ENCODE results near the gene STEAP3.

STEAP3 gene

DNA sequence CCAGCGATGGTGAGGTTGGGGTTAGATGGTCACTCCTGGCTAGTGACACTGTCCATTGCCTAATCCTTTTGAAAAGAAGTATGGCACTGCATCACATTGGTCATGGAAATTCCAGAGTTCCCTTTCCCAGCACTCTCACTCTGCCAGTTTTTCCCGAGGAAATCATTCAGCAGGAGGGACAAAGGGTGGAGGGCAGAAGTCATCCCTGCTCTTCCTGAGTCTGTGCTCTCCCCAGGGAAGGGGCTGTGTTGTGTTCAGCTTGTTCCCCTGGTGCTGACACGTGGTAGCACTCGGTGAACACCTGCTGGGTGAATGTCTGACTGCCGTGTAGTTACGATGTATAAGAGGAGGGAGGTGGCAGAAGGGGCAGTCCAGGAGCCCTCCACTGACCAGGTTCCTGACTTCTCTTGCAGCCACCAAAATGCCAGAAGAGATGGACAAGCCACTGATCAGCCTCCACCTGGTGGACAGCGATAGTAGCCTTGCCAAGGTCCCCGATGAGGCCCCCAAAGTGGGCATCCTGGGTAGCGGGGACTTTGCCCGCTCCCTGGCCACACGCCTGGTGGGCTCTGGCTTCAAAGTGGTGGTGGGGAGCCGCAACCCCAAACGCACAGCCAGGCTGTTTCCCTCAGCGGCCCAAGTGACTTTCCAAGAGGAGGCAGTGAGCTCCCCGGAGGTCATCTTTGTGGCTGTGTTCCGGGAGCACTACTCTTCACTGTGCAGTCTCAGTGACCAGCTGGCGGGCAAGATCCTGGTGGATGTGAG, 21.6 kb downstream of the STEAP3 start:
- H3K27ac ChIP-seq: no peak overlapping the region
- DNase-seq (ENCODE audit: low read depth, low spot score): no peak

DNA sequence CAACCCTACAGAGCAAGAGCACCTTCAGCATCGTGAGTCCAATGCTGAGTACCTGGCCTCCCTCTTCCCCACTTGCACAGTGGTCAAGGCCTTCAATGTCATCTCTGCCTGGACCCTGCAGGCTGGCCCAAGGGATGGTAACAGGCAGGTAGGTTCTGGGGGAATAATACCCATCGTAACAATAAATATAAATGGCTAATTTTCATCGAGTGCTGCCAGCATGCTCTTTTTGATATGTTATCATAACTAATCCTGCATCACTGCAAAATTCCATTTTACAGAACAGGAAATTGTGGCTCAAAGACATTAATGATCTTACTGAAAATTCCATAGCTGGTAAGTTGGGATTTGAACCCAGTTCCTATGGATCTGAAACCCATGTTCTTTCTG, 22.2 kb downstream of the STEAP3 start:
- DNase-seq (ENCODE audit: low read depth, low spot score): no peak
- H3K27ac ChIP-seq: no peak overlapping the region

DNA sequence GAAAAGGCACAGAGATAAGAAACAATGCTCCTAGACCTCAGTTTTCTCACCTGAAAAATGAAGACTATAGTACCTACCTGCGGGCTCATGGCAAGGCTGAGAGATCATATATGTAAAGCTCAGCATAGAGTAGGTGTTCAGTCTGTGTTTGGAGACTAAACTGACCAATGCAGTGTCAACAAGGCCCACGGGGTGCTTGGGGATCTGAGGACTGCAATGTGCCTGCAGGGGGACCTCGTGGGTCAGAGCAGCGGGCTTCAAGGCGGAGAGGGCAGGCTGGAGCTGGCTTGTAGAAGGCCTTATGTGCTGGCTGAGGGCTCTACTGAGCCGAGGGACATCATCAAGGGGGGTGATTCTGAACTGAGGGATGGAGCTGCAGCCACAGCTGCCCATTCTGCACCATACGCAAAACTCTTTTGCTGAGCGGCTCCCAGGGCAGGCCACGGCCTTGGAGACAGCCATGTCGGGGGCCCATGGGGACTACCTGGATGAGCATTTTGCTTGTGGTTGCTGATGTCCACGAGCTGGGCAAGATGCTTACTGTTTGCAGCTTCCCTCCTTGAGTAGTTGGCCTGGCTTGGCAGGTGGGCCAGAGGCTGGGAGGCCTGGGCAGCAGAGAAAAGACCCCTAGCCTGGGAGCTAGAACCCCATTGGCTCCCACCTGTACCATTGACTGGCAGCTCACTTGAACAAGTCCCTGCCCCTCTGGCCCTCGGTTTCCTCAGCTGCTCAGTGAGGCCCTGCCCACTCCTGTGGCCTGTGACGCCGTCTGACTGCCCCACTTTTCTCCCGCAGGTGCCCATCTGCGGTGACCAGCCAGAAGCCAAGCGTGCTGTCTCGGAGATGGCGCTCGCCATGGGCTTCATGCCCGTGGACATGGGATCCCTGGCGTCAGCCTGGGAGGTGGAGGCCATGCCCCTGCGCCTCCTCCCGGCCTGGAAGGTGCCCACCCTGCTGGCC, 23.5 kb downstream of the STEAP3 start:
- no peak overlapping the region for H3K27ac ChIP-seq
- DNase-seq (ENCODE audit: low read depth, low spot score): no peak

DNA sequence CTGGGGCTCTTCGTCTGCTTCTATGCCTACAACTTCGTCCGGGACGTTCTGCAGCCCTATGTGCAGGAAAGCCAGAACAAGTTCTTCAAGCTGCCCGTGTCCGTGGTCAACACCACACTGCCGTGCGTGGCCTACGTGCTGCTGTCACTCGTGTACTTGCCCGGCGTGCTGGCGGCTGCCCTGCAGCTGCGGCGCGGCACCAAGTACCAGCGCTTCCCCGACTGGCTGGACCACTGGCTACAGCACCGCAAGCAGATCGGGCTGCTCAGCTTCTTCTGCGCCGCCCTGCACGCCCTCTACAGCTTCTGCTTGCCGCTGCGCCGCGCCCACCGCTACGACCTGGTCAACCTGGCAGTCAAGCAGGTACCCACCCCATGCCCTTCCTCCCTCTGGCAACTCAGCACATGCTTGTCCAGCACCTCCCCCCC, 24.2 kb downstream of the STEAP3 start:
- no peak for DNase-seq (ENCODE audit: low read depth, low spot score)
- H3K27ac ChIP-seq: no peak overlapping the region

DNA sequence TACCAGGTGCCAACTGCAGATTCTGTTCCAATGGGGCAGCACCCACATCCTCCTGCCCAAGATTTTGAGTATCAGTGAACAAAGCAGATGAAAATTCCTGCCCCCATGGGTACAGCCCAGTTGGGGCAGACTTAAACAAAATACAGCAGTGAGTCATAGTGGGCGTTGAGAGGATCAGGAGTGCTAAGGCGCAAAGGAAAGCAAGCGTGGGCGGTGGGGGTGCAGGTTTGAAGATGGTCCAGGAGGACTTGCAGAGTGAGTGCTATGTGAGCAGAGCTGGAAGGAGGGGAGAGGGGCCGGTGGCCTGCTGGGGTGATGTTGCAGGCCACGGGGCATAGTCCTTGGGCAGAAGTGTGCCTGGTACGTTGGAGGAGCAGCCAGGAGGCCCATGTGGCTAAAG, 24.7 kb downstream of the STEAP3 start:
- DNase-seq (ENCODE audit: low read depth, low spot score): no peak
- H3K27ac ChIP-seq: no peak overlapping the region

DNA sequence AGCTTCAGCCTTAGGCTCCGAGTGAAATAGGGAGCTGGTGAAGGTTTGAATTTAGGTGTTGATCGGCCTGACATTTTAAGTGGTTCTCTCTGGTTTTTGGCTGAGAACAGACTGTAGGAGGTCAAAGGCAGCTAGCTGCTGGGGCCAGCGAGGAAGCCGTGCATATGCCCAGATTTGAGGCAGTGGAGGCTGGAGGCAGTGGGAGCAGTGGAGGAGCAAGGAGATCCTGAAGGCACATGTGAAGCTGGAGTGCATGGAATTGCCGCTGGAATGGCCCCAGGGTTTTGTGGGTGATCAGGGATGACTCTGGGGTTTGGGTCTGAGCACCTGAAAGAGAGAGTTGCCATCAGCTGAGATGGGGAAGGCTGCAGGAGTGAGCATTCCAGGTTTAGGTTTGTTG, 25.1 kb downstream of the STEAP3 start:
- no peak overlapping the region for H3K27ac ChIP-seq
- no peak for DNase-seq (ENCODE audit: low read depth, low spot score)

DNA sequence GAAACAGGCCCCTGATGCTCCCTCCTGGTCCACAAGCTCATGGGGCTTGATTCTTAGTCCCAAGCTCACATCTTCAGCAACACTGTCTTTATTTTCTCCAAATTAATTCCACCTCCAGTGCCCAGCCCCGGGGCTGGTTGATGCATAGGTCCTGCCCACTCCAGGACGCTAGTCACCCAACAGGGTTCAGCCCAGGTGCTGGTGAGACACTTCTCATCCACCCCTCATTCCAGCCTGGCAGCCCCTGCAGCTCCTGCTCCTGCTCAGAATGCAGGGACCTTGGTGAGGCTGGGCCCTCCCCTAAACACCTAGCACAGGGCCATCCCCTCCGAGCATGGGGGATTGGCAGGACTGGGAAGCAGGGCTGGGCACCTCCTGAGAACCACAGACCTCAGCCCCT, 25.7 kb downstream of the STEAP3 start:
- DNase-seq (ENCODE audit: low read depth, low spot score): no peak
- H3K27ac ChIP-seq: no peak overlapping the region

DNA sequence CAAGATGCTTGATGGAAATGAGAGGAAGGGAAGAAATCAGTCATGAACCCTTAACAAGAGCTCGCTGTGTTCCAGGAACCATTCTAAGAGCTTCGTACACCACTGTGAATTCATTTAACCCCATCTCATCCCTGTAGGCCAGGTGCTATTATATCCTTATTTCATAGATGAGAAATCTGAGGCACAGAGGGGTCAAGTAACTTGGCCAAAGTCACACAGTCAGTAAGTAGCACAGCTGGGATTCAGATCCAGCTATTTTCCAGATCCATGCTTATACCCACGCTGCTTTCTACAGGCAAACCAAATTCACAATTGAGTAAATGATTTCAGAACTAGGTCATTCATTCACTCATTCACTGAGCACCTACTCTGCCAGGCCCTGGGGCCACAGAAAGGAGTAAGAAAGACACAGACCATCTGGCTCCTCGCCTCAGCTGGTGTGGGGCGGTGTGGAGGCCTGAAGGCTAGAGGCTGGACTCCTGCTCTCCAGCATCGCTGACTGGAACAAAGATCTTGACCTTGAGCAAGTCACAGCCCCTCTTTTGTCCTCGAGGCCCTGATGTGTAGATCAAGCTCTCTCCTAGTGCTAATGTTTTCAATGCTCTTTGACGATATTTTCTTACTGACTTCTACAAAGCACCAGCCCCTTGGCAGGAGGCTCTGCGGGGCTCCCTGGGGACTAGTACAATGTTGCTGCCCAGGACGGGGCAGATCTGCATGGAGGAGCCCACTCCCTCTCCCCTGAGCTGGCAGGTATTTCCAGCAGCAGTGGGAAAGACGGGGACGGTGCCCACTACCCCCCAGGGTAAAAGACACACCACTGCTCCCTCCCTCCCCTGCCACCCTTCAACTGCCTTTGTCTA, 26.5 kb downstream of the STEAP3 start:
- DNase-seq (ENCODE audit: low read depth, low spot score): no peak
- no peak overlapping the region for H3K27ac ChIP-seq

DNA sequence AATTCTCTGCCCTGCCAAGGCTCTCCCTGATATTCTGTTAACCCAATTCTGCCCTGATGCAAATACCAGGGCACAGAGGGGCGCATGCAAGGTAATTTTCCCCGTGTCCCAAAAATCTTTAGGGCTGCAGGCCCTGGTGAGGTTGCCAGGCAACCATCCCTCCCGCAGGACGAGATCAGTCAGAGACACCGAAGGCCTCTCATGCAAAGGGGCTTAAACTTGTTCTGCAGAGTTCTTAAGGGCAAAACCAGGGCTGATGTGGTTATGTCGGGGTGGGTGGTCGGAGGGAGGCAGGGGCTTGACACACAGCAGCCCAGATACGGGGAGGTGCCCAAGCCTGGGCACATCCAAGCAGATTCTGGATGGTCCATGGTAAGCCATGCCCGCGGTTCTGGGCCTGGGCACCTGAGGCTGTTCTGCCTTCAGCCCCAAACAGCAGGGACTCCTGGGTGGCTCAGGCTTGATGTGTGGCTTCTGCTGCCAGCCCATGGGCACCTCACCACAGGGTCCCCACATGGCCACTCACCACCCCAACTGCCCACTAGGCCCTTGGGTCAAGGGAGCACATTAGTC, 27.2 kb downstream of the STEAP3 start:
- no peak for DNase-seq (ENCODE audit: low read depth, low spot score)
- no peak overlapping the region for H3K27ac ChIP-seq

DNA sequence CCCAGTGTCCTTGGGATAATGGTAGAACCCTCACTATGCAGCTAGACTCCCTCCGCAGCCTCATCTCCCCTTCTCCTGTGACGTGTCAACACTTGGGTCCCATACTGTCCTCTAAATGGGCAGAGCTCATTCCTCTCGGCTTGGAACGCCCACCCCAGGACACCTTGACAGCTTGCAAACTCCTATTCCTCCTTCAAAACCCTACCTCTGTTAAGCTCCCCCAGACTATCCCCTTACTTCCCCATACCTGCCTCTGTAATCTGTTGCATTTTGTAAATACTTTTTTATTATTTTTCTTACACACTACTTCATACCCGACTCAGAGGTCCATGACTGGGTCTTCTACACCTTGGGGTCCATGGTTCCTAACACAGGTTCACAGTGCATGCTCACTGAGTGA, 28.0 kb downstream of the STEAP3 start:
- no peak for DNase-seq (ENCODE audit: low read depth, low spot score)
- no peak overlapping the region for H3K27ac ChIP-seq

DNA sequence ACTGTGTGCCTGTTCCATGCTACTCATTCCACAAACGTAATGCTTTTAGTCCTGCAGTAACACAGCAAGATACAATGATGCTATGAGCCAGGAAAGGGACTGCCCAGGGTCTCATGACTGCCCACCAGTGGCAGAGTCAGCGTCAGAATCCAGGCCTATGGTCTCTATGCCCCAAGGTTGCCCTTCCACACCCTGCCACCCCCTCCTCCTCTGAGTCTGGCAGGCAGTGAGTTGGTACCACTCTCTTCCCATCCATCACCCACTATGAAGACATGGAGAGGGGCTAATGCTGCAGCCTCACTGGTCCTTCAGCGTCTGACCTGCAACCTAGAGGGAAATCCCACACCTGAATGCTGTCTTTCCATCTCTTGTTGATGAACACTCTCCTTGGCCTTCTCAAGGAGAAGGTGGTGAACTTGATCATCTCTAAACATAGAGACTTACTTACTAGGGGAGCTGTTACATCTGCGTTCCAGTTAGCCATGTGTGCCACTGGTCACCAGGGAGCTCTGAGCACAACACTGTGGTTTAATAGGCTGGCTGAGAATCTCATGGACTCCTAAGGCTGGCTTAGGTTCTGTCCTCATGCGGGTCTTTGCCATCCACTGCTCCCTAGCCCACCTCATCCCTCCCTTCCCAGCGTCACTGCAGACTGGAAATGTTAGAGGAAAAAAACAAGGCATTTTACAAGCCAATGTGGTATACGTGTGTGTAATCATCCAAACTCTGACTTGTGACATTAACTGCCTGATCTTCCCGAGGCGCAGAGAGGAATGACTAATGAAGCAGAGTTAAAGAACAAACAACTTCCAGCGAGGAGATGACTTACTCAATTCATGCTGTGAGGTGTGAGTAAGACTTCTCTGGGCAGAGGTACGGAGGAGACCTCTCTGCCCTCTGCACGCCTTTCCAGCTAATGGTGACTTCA, 28.8 kb downstream of the STEAP3 start:
- DNase-seq (ENCODE audit: low read depth, low spot score): peak; percentile 95
- H3K27ac ChIP-seq: peak overlapping the region; percentile 91

DNA sequence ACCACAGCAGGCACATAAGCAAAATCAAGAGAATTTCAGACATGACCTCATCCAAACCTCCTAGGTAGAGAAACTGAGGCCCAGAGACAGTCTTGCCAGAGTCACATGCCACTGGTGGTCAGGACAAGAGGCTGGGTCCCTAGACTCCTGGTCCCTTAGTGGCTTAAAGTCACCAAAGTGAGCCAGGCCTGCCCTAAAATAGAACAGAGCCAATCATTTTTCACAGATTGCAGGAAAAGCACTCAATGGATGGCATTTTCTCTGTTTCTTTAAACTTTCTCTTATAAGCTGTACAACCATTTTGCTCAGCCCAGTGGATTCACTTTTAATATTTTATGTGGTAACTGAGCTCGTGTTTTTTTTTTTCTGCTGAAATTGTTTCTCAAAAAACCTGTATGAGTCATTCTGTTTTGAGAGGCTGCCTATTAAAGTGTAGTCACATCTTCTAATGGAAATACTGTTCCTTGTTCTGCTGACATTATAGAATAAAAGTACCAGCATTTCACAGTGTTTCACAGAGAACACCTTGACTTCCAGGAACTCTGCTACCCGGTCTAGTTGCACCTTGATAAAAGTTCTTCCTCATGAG, 29.6 kb downstream of the STEAP3 start:
- H3K27ac ChIP-seq: peak overlapping the region; percentile 91
- DNase-seq (ENCODE audit: low read depth, low spot score): no peak

DNA sequence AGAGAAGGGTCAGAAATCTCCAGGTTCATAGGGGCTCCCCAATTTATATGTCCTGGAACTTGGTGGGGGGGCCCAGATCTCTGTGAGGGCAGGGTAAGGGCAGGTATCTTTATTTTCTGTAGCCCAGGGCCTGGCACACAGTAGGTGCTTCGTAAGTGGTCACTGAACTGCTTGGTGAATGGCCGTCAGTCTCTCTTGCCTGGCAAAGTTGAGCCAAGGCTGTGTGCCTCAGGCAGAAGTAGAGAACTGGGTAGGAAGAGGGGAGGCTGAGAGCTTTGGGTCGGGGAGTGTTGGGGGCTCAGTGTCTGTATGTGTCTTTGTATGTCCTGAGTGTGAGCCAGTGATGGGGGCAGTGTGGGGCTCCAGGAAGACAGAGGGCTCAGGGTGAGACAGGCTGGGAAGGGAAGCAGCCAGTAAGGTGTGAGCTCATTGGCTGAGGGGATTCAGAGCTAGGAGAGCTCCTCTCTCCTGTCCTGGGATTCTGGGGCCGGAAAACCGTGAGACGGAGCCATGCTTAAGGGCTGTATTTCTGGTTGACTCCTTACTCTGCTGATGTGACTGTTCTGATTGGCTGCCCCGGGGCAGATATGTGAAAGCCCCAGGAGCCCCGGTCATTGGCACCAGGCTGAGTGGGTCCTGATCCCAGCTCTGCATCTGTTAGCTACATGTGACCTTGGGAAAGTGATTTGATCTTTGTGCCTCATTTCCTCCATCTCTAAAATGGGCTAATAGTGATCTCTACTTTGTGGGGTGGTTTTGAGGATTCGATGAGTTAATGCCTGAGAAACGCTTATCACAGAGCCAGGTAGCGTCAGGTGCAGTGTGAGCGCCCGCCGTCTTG, 30.3 kb downstream of the STEAP3 start:
- peak overlapping the region; percentile 91 for H3K27ac ChIP-seq
- DNase-seq (ENCODE audit: low read depth, low spot score): no peak

DNA sequence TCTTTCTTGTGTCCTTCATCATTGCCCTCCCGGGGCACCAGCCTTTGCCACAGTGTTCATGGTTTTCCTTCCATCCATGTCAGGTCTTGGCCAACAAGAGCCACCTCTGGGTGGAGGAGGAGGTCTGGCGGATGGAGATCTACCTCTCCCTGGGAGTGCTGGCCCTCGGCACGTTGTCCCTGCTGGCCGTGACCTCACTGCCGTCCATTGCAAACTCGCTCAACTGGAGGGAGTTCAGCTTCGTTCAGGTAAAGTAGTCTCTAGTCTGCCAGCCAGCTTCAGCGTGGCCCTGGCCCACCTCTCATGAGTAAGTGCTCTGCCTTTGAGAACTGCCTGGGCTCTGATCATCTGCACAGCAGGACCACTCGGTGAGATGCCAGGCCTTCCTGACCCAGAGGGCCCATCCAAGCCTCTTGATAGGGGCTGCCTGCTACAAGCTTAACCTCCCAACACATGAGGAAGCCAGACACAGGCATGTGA, 31.0 kb downstream of the STEAP3 start:
- no peak for DNase-seq (ENCODE audit: low read depth, low spot score)
- H3K27ac ChIP-seq: peak overlapping the region; percentile 65

DNA sequence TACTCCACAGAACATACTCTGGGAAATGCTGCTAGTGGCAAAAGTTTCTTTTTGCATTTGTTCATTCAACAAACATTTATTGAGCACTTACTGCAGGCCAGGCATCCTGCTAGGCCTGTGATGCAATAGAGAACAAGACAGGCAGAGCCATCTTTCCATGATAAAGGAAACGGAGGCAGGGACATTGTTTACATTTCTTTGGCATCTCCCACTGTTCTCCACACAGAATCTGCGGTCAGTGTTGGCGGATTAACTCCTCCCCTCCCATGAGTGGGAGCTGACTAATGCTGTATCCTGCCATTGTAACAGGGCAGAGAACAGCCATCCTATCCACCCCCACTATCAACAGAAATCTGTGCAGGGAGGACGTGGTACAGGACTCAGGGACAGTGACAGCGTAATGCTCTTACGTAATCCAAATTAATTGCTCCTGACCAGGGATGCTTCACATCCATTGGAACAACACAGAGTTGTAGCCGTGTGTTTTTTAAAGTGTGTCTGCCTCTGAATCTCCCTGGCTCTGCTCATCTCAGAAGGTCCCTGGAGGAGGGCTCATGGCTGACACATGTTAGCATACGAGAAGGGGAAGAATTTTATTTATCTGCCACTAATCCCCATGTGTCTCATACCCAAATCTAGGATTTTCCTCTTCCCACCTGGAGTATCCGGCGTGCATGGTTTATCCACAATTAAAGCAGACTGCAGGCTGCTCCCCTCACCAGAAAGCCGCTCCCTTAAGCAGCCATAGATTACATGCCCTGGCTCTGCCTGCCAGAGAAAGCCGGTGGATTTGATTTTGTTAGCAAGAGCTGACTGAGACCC, 32.3 kb downstream of the STEAP3 start:
- H3K27ac ChIP-seq: peak overlapping the region; percentile 65
- no peak for DNase-seq (ENCODE audit: low read depth, low spot score)

DNA sequence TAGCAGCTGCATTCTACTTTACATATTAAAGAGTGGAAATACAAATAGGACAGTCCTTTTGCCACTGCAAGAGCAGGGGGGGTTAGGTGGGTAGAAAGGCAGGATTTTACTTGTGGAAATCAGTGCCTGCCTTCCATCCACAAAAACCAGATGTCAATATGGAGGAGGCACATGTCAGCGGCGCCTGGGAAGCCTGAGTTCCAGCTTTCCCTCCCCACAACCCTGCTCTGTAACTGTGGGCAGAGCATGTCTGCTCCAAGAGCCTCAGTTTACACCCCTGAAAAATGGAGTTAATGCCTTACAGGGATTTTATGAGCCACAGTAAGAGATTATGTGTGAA, 32.9 kb downstream of the STEAP3 start:
- H3K27ac ChIP-seq: peak overlapping the region; percentile 65
- DNase-seq (ENCODE audit: low read depth, low spot score): no peak

DNA sequence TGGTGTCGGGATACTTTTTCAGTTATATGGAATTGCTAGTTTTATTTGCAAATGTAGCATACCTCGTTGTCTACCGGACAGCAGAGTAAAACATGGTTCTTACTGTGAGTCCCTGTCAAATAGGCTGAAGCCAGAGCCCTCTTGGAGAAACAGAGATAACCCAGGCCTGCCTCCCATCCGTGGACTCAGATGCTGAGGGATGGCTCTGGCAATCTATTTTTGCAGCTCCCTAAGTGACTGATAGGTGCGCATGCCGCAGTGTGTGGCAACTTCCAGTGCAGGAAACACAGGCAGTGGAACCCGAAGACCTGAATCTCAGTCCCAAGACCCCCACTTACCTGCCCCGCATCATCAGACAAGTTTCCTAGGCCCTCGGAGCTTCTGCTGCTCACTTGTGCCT, 33.6 kb downstream of the STEAP3 start:
- no peak overlapping the region for H3K27ac ChIP-seq
- no peak for DNase-seq (ENCODE audit: low read depth, low spot score)

Measured in epithelial cell of prostate (primary cell).